HG02970 (cell line): ENCODE measurements around the gene SGK2.

Experiments
- ATAC-seq: cut with Tn5 transposase; IDR thresholded peaks from one replicate; pipeline ENCODE4 v1.9.1; 2021; ENCODE audit warnings: mild to moderate bottlenecking, moderate library complexity, moderate number of reproducible peaks; ENCODE audit not compliant: unreplicated experiment, low FRiP score

SGK2 gene

GRCh38 chr20:43558412-43559146, at the start of gene SGK2:
Gene SGK2 (plus strand): TSS chr20:43559027. CDS start chr20:43566496, 7,469 bp downstream.
- no peak for ATAC-seq

GRCh38 chr20:43511879-43512278, 46.9 kb upstream of the SGK2 start:
- ATAC-seq, result no peak

GRCh38 chr20:43513372-43513930, 45.4 kb upstream of the SGK2 start:
- no peak for ATAC-seq

GRCh38 chr20:43513931-43514647, 44.7 kb upstream of the SGK2 start:
- peak; percentile 76 for ATAC-seq

- peak; percentile 12 for ATAC-seq
Measured at GRCh38 chr20:43514648-43514999, 44.2 kb upstream of the SGK2 start.

- ATAC-seq, result no peak
Measured at GRCh38 chr20:43515628-43516027, 43.2 kb upstream of the SGK2 start.

GRCh38 chr20:43516251-43516824, 42.5 kb upstream of the SGK2 start:
- ATAC-seq, result no peak

GRCh38 chr20:43520074-43520630, 38.7 kb upstream of the SGK2 start:
- no peak for ATAC-seq

GRCh38 chr20:43525021-43525420, 33.8 kb upstream of the SGK2 start:
- ATAC-seq, result no peak

GRCh38 chr20:43528258-43528875, 30.5 kb upstream of the SGK2 start:
- ATAC-seq, result no peak

GRCh38 chr20:43529051-43529450, 29.8 kb upstream of the SGK2 start:
- no peak for ATAC-seq

- ATAC-seq, result no peak
Measured at GRCh38 chr20:43529457-43530153, 29.2 kb upstream of the SGK2 start.

GRCh38 chr20:43530321-43531090, 28.3 kb upstream of the SGK2 start:
- no peak for ATAC-seq

GRCh38 chr20:43531091-43531443, 27.8 kb upstream of the SGK2 start:
- ATAC-seq, result no peak

GRCh38 chr20:43532416-43533055, 26.3 kb upstream of the SGK2 start:
- ATAC-seq, result no peak

- no peak for ATAC-seq
Measured at GRCh38 chr20:43533060-43533459, 25.8 kb upstream of the SGK2 start.

- no peak for ATAC-seq
Measured at GRCh38 chr20:43534016-43534415, 24.8 kb upstream of the SGK2 start.

GRCh38 chr20:43534791-43535350, 24.0 kb upstream of the SGK2 start:
- no peak for ATAC-seq
